IPS DF 6.9 (cell line): Measurements from ENCODE around the gene RAB9A.

Experiments used
- DNase-seq: peaks from one replicate; pipeline ENCODE4 v3.0.0-alpha.2; 2013; ENCODE audit warnings: low read depth, low spot score
- H3K27ac ChIP-seq: one replicate; pipeline ENCODE4 v1.5.1; 2013; ENCODE audit warnings: low read length, control low read depth
- H3K27me3 ChIP-seq: 2 replicates; pipeline ENCODE4 v1.6.1; 2013; ENCODE audit warnings: mild to moderate bottlenecking, low read length; ENCODE audit not compliant: control insufficient read depth, insufficient read depth
- H3K36me3 ChIP-seq: 2 replicates; pipeline ENCODE4 v1.6.1; 2013; ENCODE audit warnings: low read length; ENCODE audit not compliant: control insufficient read depth, insufficient read depth
- H3K4me1 ChIP-seq: 2 replicates; pipeline ENCODE4 v1.6.1; 2013; ENCODE audit warnings: low read length; ENCODE audit not compliant: control insufficient read depth, insufficient read depth
- H3K4me3 ChIP-seq: 2 replicates; pipeline ENCODE4 v1.5.1; 2013; ENCODE audit warnings: mild to moderate bottlenecking, low read length
- H3K9me3 ChIP-seq: 2 replicates; pipeline ENCODE4 v1.6.1; 2013; ENCODE audit warnings: low read length, inconsistent platforms; ENCODE audit not compliant: control insufficient read depth, insufficient read depth
- WGBS: extraction: QIAGEN DNeasy Blood & Tissue Kit; methylation state at CpG from one replicate; pipeline ENCODE4 v1.1.7; 2013; ENCODE audit warnings: mixed read lengths, missing lambda C conversion rate; ENCODE audit not compliant: insufficient read length, insufficient coverage; 5-methylcytosine and 5-hydroxymethylcytosine counted together

The RAB9A gene

GRCh38 chrX:13689741-13690211 lies 848 bp downstream of the RAB9A start:
- Histone ChIP-seq H3K27ac (no peak overlapping the region), H3K9me3 (no peaks in the 10 kb centered on the region), H3K27me3 (no peaks in the 10 kb centered on the region), H3K4me3 (peak overlapping the region; percentile 99; the same call in 1 of the 2 replicates), H3K36me3 (no peaks in the 10 kb centered on the region), H3K4me1 (no peaks in the 10 kb centered on the region)
- WGBS: no CpG with 5 or more reads among the region's 16 CpGs
- DNase-seq: no peak

- Histone ChIP-seq H3K27me3 (no peaks in the 10 kb centered on the region), H3K4me1 (no peaks in the 10 kb centered on the region), H3K4me3 (no peak overlapping the region), H3K27ac (no peak overlapping the region), H3K36me3 (no peaks in the 10 kb centered on the region), H3K9me3 (no peaks in the 10 kb centered on the region)
- no peak for DNase-seq
- WGBS: no CpG with 5 or more reads among the region's 3 CpGs
Observed at GRCh38 chrX:13690836-13691235, 1.9 kb downstream of the RAB9A start.

GRCh38 chrX:13691841-13692371 lies 3.0 kb downstream of the RAB9A start:
- Histone ChIP-seq H3K27ac (no peak overlapping the region), H3K4me3 (no peak overlapping the region), H3K4me1 (no peaks in the 10 kb centered on the region), H3K9me3 (no peaks in the 10 kb centered on the region), H3K36me3 (no peaks in the 10 kb centered on the region), H3K27me3 (no peaks in the 10 kb centered on the region)
- DNase-seq: no peak
- WGBS: no CpG with 5 or more reads among the region's 7 CpGs

- Histone ChIP-seq H3K27ac (no peak overlapping the region), H3K36me3 (no peaks in the 10 kb centered on the region), H3K4me1 (no peaks in the 10 kb centered on the region), H3K4me3 (no peak overlapping the region), H3K9me3 (no peaks in the 10 kb centered on the region), H3K27me3 (no peaks in the 10 kb centered on the region)
- no peak for DNase-seq
- WGBS: no CpG with 5 or more reads among the region's 5 CpGs
Observed at GRCh38 chrX:13692771-13693231, 3.9 kb downstream of the RAB9A start.

GRCh38 chrX:13693341-13693961 lies 4.5 kb downstream of the RAB9A start:
- H3K27ac ChIP-seq: no peak overlapping the region

GRCh38 chrX:13694359-13694758 lies 5.4 kb downstream of the RAB9A start:
- H3K27me3 ChIP-seq: no peaks in the 10 kb centered on the region
- no peak overlapping the region for H3K27ac ChIP-seq
- no peaks in the 10 kb centered on the region for H3K4me1 ChIP-seq
- H3K9me3 ChIP-seq: no peaks in the 10 kb centered on the region
- DNase-seq: no peak
- no peaks in the 10 kb centered on the region for H3K36me3 ChIP-seq
- H3K4me3 ChIP-seq: no peak overlapping the region
- WGBS: no CpG with 5 or more reads among the region's 2 CpGs

More at GRCh38 chrX:13693341-13693961, 4.5 kb downstream of the RAB9A start:
- Histone ChIP-seq H3K4me1 (no peaks in the 10 kb centered on the region), H3K9me3 (no peaks in the 10 kb centered on the region), H3K27me3 (no peaks in the 10 kb centered on the region), H3K36me3 (no peaks in the 10 kb centered on the region), H3K4me3 (no peak overlapping the region)
- no peak for DNase-seq
- no CpG with 5 or more reads among the region's 7 CpGs for WGBS

GRCh38 chrX:13694983-13695382 lies 6.1 kb downstream of the RAB9A start:
- Histone ChIP-seq H3K36me3 (no peaks in the 10 kb centered on the region), H3K9me3 (no peaks in the 10 kb centered on the region), H3K27ac (no peak overlapping the region), H3K27me3 (no peaks in the 10 kb centered on the region), H3K4me1 (no peaks in the 10 kb centered on the region), H3K4me3 (no peak overlapping the region)
- no peak for DNase-seq
- no CpG with 5 or more reads among the region's 8 CpGs for WGBS

GRCh38 chrX:13695601-13696115 lies 6.7 kb downstream of the RAB9A start:
- H3K4me1 ChIP-seq: no peaks in the 10 kb centered on the region
- H3K4me3 ChIP-seq: no peak overlapping the region
- H3K9me3 ChIP-seq: no peaks in the 10 kb centered on the region
- no peak for DNase-seq
- WGBS: 100% methylated on average over 2 of the region's 4 CpGs
- no peaks in the 10 kb centered on the region for H3K27me3 ChIP-seq
- H3K36me3 ChIP-seq: no peaks in the 10 kb centered on the region
- no peak overlapping the region for H3K27ac ChIP-seq

GRCh38 chrX:13697455-13697854 lies 8.5 kb downstream of the RAB9A start:
- Histone ChIP-seq H3K9me3 (no peaks in the 10 kb centered on the region), H3K27ac (no peak overlapping the region), H3K27me3 (no peaks in the 10 kb centered on the region), H3K36me3 (no peaks in the 10 kb centered on the region), H3K4me1 (no peaks in the 10 kb centered on the region; the same call in 1 of the 2 replicates), H3K4me3 (no peak overlapping the region)
- no CpG with 5 or more reads among the region's 2 CpGs for WGBS
- DNase-seq: no peak

- Histone ChIP-seq H3K27ac (no peak overlapping the region), H3K4me3 (no peak overlapping the region), H3K36me3 (no peaks in the 10 kb centered on the region), H3K27me3 (no peaks in the 10 kb centered on the region), H3K9me3 (no peaks in the 10 kb centered on the region), H3K4me1 (no peaks in the 10 kb centered on the region; the same call in 1 of the 2 replicates)
- no peak for DNase-seq
- WGBS: no CpG with 5 or more reads among the region's 1 CpG
Observed at GRCh38 chrX:13697976-13698375, 9.0 kb downstream of the RAB9A start.
